Measurements from ENCODE around the gene ABHD4. TPM values are rescaled to one million over a fixed set of nuclear protein-coding genes. Genes with fewer than 3 reads are reported as not detected.

ABHD4 gene
- total and polyA plus RNA-seq, 2 experiments from 2014 or later: 39.1 to 40.0 TPM

DNA sequence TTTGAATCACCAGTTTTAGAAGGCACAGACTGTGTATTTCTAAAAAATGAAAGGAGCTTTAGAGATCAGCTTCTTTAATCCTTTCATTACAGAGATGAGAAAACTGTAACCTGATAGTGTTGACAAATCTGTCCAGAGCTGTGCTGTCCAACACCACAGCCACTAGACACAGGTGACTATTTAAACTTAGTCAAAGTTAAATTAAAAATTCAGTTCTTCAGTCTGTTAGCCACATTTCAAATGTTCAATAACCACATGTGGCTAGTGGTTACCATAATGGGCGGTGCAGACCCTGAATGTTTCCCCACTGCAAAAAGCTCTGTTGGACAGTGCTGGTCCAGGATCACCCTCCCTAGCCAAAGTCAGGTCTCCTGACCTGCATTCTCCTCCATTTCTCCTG lies 30.7 kb upstream of the ABHD4 start:
- TF ChIP-seq STAT1 (IDR thresholded peaks at IDR 0.05; ENCODE audit: unreplicated experiment) (no peak), REST (IDR thresholded peaks at IDR 0.05; ENCODE audit: unreplicated experiment) (no peak), CREB1 (CRISPR knock-in tag; IDR thresholded peaks at IDR 0.05; ENCODE audit: low read depth) (no peak), ZNF331 (CRISPR knock-in tag; IDR thresholded peaks at IDR 0.05; ENCODE audit: low read depth) (no peak), ZNF114 (CRISPR knock-in tag; IDR thresholded peaks at IDR 0.05) (no peak), EZH2phosphoT487 (IDR thresholded peaks at IDR 0.05; ENCODE audit: unreplicated experiment) (no peak), ETS1 (IDR thresholded peaks at IDR 0.05) (no peak), JUNB (IDR thresholded peaks at IDR 0.05; ENCODE audit: unreplicated experiment) (no peak), POLR2AphosphoS5 (IDR thresholded peaks at IDR 0.05; ENCODE audit: low read depth) (no peak), ZNF462 (CRISPR knock-in tag; IDR thresholded peaks at IDR 0.05) (no peak), NANOG (IDR thresholded peaks at IDR 0.05; ENCODE audit: borderline replicate concordance) (no peak), EZH2 (IDR thresholded peaks at IDR 0.05; ENCODE audit: low read depth, unreplicated experiment) (no peak)
- TF ChIP-seq, protein P1, sequence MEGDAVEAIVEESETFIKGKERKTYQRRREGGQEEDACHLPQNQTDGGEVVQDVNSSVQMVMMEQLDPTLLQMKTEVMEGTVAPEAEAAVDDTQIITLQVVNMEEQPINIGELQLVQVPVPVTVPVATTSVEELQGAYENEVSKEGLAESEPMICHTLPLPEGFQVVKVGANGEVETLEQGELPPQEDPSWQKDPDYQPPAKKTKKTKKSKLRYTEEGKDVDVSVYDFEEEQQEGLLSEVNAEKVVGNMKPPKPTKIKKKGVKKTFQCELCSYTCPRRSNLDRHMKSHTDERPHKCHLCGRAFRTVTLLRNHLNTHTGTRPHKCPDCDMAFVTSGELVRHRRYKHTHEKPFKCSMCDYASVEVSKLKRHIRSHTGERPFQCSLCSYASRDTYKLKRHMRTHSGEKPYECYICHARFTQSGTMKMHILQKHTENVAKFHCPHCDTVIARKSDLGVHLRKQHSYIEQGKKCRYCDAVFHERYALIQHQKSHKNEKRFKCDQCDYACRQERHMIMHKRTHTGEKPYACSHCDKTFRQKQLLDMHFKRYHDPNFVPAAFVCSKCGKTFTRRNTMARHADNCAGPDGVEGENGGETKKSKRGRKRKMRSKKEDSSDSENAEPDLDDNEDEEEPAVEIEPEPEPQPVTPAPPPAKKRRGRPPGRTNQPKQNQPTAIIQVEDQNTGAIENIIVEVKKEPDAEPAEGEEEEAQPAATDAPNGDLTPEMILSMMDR (conservative IDR thresholded peaks at IDR 0.05; ENCODE audit: low read depth in 2 of 2): no peak
- Mint-ChIP-seq H3K4me1 (peaks cover 9% of the 10 kb centered on the region; the same call in 2 of the 3 replicates), H3K4me3 (no peak overlapping the region), H3K27ac (no peak overlapping the region), H3K9me3 (no peaks in the 10 kb centered on the region), H3K27me3 (ENCODE audit: insufficient read depth, low read depth, poor library complexity) (peaks cover 3% of the 10 kb centered on the region), H3K36me3 (ENCODE audit: low read depth) (peaks cover 35% of the 10 kb centered on the region)
- no peak for ATAC-seq
- Histone ChIP-seq H3K4me3 (no peak overlapping the region), H3K4me2 (no peak overlapping the region), H3K27ac (ENCODE audit: low read depth) (no peak overlapping the region), H3K27me3 (ENCODE audit: insufficient read depth) (no peaks in the 10 kb centered on the region), H2AFZ (no peak overlapping the region), H3K4me1 (ENCODE audit: insufficient read depth) (no peaks in the 10 kb centered on the region), H3K79me2 (replicated peaks; ENCODE audit: insufficient read depth) (peaks cover 42% of the 10 kb centered on the region), H3K36me3 (ENCODE audit: insufficient read depth) (peaks cover 13% of the 10 kb centered on the region), H4K20me1 (replicated peaks; ENCODE audit: insufficient read depth) (no peaks in the 10 kb centered on the region; the same call in 1 of the 2 replicates), H3K9me2 (ENCODE audit: insufficient read depth) (no peaks in the 10 kb centered on the region), H3F3A (replicated peaks; ENCODE audit: low read depth) (no peaks in the 10 kb centered on the region)
- no peak for DNase-seq (ENCODE audit: low spot score)
